NB4 (cell line): Measurements from ENCODE around the gene ADAM12.

Experiments
- POLR2A ChIP-seq: IDR thresholded peaks from 2 replicates; pipeline ENCODE4 v1.6.1; 2011; ENCODE audit warnings: mild to moderate bottlenecking; ENCODE audit not compliant: insufficient read length; ENCODE audit errors: extremely low read depth
- TF ChIP-seq, protein P1 (sequence below): IDR thresholded peaks from one replicate; pipeline ENCODE4 v1.5.1; 2012; ENCODE audit warnings: low read depth, low read length

DNA sequence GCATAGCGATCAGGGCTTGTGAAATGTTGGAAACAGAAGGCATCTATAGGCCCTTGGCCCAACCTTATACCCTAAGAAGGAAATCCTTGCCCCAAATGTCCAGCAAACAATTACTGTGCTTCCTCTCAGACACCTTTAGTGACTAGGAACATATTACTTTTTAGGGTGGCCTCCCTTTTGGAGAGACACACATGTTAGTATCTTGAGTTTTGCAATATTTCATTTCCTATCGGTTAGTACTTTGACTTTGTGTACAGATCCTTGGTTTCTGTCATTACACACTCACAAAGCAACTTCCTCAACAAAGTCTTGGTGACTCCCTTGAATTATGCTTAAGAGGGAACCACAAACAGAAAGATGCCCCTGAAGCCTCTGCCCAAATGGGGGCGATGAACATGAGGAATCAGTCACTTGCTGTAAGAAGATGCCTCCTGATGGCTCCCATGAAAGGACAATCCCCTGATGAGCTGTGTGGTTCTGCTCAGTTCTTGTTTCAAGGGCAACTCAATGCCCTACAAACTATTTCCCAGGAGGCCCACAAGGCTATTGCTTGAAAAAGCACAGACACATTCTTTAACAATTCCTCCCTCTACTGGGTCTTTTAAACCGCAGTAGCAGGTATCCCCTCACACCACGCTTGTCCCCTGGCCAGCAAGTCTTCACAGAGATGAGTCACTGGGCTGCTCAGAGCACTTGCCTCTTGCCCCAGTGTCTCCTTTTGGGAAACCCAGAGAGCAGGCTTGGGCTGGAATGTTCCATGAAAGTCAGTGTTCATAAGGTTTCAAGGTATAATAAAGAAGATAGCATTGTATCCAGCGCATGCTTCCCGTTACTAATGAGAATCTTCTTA is 295.7 kb downstream of the ADAM12 start:
- TF ChIP-seq, protein P1, sequence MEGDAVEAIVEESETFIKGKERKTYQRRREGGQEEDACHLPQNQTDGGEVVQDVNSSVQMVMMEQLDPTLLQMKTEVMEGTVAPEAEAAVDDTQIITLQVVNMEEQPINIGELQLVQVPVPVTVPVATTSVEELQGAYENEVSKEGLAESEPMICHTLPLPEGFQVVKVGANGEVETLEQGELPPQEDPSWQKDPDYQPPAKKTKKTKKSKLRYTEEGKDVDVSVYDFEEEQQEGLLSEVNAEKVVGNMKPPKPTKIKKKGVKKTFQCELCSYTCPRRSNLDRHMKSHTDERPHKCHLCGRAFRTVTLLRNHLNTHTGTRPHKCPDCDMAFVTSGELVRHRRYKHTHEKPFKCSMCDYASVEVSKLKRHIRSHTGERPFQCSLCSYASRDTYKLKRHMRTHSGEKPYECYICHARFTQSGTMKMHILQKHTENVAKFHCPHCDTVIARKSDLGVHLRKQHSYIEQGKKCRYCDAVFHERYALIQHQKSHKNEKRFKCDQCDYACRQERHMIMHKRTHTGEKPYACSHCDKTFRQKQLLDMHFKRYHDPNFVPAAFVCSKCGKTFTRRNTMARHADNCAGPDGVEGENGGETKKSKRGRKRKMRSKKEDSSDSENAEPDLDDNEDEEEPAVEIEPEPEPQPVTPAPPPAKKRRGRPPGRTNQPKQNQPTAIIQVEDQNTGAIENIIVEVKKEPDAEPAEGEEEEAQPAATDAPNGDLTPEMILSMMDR = no peak
- no peak for TF ChIP-seq POLR2A
